ENCODE measurements around the gene MLX. TPM values are rescaled to one million over a fixed set of nuclear protein-coding genes. Genes with fewer than 3 reads are reported as not detected.

The MLX gene
- total RNA-seq, 1 donor from 2014 or later: 54.8 TPM

DNA sequence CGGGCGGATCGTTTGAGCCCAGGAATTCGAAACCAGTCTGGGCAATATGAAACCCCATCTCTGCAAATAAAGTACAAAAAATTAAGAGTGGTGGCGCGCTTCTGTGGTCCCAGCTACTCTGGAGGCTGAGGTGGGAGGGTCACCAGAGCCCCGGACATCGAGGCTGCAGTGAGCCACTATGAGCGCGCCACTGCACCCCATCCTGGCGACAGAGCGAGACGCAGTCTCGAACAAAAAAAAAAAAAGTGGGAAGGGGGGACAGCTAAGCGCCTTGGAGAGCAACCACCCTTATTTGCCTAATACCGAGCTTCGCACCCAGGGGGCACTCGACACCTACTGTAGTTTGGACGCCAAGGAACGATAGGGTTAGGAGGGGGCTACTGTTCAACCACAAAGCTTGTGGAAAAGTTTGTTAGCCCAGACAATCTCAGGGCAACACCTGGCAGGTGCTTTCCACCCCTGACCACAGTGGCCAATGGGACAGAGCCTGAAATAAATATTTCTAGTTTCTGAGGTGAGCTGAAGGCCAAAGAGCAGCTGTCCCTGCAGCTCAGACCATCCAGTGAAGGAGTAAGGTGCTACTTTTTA lies 11.5 kb downstream of the MLX start:
- Mint-ChIP-seq H3K27me3 (ENCODE audit: low read depth) (no peaks in the 10 kb centered on the region), H3K4me1 (ENCODE audit: low read depth) (peaks cover 18% of the 10 kb centered on the region), H3K27ac (peak overlapping the region; percentile 96), H3K4me3 (ENCODE audit: low read depth) (peak overlapping the region; percentile 97), H3K36me3 (ENCODE audit: low read depth) (peaks cover 55% of the 10 kb centered on the region), H3K9me3 (no peaks in the 10 kb centered on the region)
- intact Hi-C loops (cut with micrococcal nuclease): loop anchor here (1.0 to 10.0 kb wide), 4 partner anchors 31 to 416 kb away; partner anchors contain the start of genes PLEKHH3, RAMP2, RETREG3 and RPL27
- DNase-seq (ENCODE audit: low spot score): peak; percentile 62

DNA sequence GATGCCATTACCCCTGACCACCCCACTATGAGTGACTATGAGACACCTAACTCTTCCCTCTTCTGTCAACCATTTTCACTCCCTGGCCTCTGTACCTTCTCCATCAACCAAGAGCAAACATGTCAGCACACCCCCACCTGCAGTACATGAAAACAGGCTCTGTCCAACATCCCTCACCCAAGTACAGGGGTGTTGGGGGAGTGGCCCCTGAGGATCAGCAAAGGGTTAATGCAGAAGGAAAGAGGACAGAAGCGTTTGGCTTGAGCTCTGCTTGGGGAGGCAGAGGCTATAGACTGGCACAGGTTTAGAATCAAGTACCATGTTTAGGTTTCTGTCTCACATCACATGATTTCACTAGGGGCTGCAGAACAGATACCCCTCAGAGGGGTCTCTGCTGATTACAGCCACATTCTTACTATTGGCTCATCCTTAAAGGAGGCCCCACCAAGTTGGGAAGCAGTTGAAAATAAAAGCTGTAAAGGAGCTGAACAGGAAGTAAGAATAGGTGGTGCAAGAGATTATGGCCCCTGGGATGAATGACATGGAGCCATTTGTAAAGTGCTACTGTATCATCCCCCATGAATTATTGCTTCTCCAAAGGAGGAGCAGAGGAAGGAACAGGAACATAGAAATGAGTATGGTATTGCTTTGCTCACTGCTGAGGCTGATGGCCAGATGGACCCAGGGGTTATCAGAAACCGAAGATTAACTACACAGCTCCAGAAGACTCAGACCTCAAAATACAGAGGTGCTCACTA lies 13.1 kb downstream of the MLX start:
- Mint-ChIP-seq H3K36me3 (ENCODE audit: low read depth) (peaks cover 53% of the 10 kb centered on the region), H3K9me3 (no peaks in the 10 kb centered on the region), H3K4me1 (ENCODE audit: low read depth) (peaks cover 18% of the 10 kb centered on the region), H3K4me3 (ENCODE audit: low read depth) (peak overlapping the region; percentile 4), H3K27ac (no peak overlapping the region), H3K27me3 (ENCODE audit: low read depth) (no peaks in the 10 kb centered on the region)
- intact Hi-C loops (cut with micrococcal nuclease): loop anchor here (5.0 to 10.0 kb wide), 3 partner anchors 97 to 415 kb away; partner anchors contain the start of genes PLEKHH3, RAMP2 and RPL27
- DNase-seq (ENCODE audit: low spot score): no peak

DNA sequence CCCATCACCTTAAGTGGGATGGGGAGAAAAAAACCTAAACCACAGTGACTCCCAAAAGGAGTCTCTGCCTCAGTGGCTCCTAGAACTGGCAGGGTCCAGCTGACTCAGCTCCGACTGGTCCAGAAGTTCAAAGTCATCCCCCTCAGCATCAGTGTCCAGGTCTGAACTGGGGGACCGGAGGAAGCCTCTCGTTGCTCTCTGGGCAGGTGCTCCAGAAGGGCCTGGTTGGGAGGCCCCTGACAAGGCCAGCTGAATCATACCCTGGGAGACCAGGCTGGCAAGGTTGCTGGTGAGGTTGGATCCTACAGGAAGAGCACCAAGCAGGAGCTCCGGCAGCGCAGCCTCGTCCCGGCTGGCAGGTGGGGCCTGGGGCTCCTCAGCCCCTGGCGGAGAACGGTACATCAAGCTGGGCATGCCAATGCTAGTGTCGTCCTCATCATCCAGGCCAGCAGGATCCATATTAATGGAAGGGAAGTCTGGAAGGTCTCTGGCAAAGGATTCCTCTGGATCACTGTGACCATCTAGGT lies 14.9 kb downstream of the MLX start:
- Mint-ChIP-seq H3K27ac (no peak overlapping the region), H3K4me3 (ENCODE audit: low read depth) (no peak overlapping the region), H3K36me3 (ENCODE audit: low read depth) (peaks cover 50% of the 10 kb centered on the region), H3K4me1 (ENCODE audit: low read depth) (peaks cover 6% of the 10 kb centered on the region), H3K9me3 (no peaks in the 10 kb centered on the region), H3K27me3 (ENCODE audit: low read depth) (no peaks in the 10 kb centered on the region)
- intact Hi-C loops (cut with micrococcal nuclease): no loop called here
- DNase-seq (ENCODE audit: low spot score): no peak

DNA sequence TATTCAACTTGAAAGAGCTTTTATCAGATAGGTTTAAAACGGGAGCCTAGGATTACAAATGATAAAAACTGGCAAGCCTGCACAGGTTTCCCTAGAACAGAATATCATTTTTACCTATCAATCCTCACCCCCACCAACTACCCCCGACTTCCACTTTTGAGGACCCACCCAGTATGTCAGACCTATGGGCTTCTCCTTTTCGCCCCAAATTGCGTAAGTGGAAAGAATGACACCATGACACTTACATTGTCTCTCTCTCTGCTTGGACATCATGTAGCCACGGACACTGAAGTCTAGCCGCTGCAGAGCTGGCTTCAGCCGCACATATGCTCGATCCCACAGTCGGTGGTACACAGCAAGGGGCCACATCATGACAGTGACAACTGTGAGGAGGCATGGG lies 18.0 kb downstream of the MLX start:
- no peak for DNase-seq (ENCODE audit: low spot score)
- H3K4me1 Mint-ChIP-seq (ENCODE audit: low read depth): no peaks in the 10 kb centered on the region
- peaks cover 45% of the 10 kb centered on the region for H3K36me3 Mint-ChIP-seq (ENCODE audit: low read depth)
- no peaks in the 10 kb centered on the region for H3K9me3 Mint-ChIP-seq
- H3K27me3 Mint-ChIP-seq (ENCODE audit: low read depth): no peaks in the 10 kb centered on the region
- intact Hi-C loops (cut with micrococcal nuclease): no loop called here
- H3K4me3 Mint-ChIP-seq (ENCODE audit: low read depth): no peak overlapping the region
- H3K27ac Mint-ChIP-seq: no peak overlapping the region

DNA sequence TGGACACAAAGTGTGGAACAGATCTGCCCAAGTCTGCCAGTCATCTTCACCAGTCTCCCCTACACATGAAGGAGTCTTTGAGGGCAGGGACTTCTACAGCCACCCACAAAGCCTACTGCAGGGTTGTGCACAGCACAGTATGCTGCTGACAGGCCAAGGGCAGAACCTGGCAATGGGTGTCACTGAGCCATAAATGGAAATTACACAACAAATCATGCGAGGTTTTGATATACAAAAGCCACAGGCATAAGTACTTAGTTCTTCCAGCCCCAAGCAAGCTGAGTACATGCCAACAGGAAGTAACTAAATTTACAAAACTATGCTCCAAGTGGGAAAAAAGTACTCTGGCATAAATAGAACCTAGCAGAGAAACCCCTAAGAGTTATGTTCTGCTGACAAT lies 18.5 kb downstream of the MLX start:
- no peak overlapping the region for H3K4me3 Mint-ChIP-seq (ENCODE audit: low read depth)
- intact Hi-C loops (cut with micrococcal nuclease): no loop called here
- H3K27ac Mint-ChIP-seq: no peak overlapping the region
- peaks cover 49% of the 10 kb centered on the region for H3K36me3 Mint-ChIP-seq (ENCODE audit: low read depth)
- H3K4me1 Mint-ChIP-seq (ENCODE audit: low read depth): no peaks in the 10 kb centered on the region
- H3K9me3 Mint-ChIP-seq: no peaks in the 10 kb centered on the region
- H3K27me3 Mint-ChIP-seq (ENCODE audit: low read depth): no peaks in the 10 kb centered on the region
- no peak for DNase-seq (ENCODE audit: low spot score)

DNA sequence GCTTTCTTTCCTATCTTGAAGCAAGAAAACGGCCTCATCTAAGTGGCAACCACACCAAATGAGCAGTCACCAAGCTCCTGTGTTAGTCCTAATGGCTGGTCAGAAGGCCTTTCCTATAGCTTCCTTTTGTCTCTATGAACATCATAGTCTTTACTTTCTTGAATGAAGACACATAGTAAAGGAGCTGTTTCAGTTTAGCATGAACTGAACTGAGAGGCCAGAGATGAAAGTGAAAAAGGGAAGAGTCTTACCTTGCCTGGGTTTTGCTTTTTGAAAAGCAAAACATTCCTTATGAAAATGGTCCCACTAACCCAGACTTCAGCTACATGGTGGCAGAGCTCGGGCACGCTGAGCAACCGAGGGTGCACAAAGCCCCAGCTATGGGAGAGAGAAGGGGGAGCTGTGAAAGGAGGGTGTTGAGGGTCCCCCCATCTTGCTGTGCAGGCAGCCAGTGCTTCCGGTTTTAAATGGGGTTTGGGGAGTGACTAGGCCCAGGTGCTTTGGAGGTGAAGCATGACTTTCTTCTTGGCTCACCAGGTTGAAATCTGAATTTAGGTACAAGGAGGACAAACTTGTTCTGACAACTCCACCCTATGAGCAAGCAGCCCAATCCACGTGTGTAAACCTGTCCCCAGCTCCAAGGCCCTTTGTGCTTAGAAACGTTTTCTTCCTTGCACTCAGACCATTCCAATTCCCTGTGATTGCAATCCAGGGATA lies 19.8 kb downstream of the MLX start:
- Mint-ChIP-seq H3K4me1 (ENCODE audit: low read depth) (no peaks in the 10 kb centered on the region), H3K36me3 (ENCODE audit: low read depth) (peaks cover 54% of the 10 kb centered on the region), H3K9me3 (no peaks in the 10 kb centered on the region), H3K27me3 (ENCODE audit: low read depth) (no peaks in the 10 kb centered on the region), H3K4me3 (ENCODE audit: low read depth) (no peak overlapping the region), H3K27ac (no peak overlapping the region)
- no peak for DNase-seq (ENCODE audit: low spot score)
- intact Hi-C loops (cut with micrococcal nuclease): no loop called here

DNA sequence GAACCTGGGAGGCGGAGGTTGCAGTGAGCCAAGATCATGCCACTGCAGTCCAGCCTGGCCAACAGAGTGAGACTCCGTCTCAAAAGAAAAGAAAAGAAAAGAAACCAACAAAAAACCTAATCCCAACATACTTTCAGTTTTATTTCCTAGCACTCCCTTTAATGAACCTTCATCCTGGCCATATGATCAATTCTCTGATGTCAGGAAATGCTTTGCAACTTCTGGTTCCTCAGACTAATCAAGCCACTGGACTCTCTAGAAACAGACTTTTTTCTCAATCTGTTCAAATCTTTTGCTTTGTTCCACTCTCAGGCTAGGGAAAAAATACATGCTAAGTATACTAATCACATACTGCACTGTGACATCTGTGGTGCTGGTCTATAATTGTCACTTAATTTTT lies 24.0 kb downstream of the MLX start:
- Mint-ChIP-seq H3K27me3 (ENCODE audit: low read depth) (no peaks in the 10 kb centered on the region), H3K36me3 (ENCODE audit: low read depth) (peaks cover 37% of the 10 kb centered on the region), H3K27ac (no peak overlapping the region), H3K4me3 (ENCODE audit: low read depth) (no peak overlapping the region), H3K9me3 (no peaks in the 10 kb centered on the region), H3K4me1 (ENCODE audit: low read depth) (no peaks in the 10 kb centered on the region)
- DNase-seq (ENCODE audit: low spot score): no peak
- intact Hi-C loops (cut with micrococcal nuclease): no loop called here

DNA sequence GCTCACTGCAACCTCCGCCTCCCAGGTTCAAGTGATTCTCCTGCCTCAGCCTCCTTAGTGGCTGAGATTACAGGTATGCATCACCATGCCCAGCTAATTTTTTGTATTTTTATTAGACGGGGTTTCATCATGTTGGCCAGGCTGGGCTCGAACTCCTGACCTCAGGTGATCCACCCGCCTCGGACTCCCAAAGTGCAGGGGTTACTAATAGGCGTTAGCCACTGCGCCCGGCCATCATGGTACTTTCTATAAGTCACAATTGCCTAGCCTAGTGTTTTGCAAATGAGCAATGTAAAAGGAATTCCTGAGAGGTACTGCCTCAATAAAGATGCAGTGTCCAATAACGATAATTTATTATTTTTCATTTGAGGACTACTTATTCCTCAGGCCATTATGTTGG lies 24.5 kb downstream of the MLX start:
- no peak for DNase-seq (ENCODE audit: low spot score)
- Mint-ChIP-seq H3K4me3 (ENCODE audit: low read depth) (no peak overlapping the region), H3K27me3 (ENCODE audit: low read depth) (no peaks in the 10 kb centered on the region), H3K27ac (no peak overlapping the region), H3K4me1 (ENCODE audit: low read depth) (no peaks in the 10 kb centered on the region), H3K9me3 (no peaks in the 10 kb centered on the region), H3K36me3 (ENCODE audit: low read depth) (peaks cover 36% of the 10 kb centered on the region)
- intact Hi-C loops (cut with micrococcal nuclease): no loop called here

DNA sequence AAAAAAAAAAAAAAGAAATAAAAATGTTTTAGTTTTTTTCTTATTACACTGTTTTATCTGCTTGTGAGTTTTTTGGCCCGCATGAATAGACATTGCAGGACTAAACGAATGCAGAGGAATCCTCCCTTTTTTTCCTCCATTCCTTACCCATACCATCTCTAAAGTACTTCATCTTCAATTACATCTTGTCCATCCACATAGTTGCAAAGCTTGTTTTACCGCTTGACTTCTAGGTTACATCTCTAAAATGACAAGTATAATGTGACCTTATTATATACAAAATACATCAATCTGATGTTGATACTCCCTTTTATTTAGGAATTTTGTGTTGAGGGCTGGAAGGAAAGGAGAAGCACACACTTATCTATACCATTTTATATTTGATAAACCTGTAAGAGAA lies 29.5 kb downstream of the MLX start:
- H3K9me3 Mint-ChIP-seq: no peaks in the 10 kb centered on the region
- no peak for DNase-seq (ENCODE audit: low spot score)
- H3K27me3 Mint-ChIP-seq (ENCODE audit: low read depth): no peaks in the 10 kb centered on the region
- H3K4me1 Mint-ChIP-seq (ENCODE audit: low read depth): peaks cover 8% of the 10 kb centered on the region
- H3K36me3 Mint-ChIP-seq (ENCODE audit: low read depth): peaks cover 16% of the 10 kb centered on the region
- H3K27ac Mint-ChIP-seq: no peak overlapping the region
- intact Hi-C loops (cut with micrococcal nuclease): no loop called here
- no peak overlapping the region for H3K4me3 Mint-ChIP-seq (ENCODE audit: low read depth)

DNA sequence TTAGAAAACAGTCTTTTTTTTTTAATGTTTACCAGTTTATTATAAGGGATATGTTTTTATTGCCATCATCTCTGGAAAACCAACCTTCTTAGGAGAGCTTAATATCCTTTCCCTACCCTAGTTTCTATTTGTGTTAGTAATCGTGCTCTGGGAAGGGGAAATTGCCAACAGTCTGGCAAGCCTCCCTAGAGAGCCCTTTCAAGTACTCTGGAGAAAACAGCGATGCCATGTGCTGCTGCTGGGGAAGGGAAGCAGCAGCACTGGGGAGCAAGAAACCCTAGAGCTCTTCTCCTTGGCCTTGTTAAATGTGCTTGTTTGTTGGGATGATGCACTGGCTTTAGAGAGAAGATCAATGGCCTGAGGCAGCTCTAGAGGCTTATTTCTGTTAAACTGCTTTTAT lies 32.0 kb downstream of the MLX start:
- Mint-ChIP-seq H3K27me3 (ENCODE audit: low read depth) (no peaks in the 10 kb centered on the region), H3K4me1 (ENCODE audit: low read depth) (peaks cover 9% of the 10 kb centered on the region), H3K4me3 (ENCODE audit: low read depth) (no peak overlapping the region), H3K9me3 (no peaks in the 10 kb centered on the region), H3K27ac (no peak overlapping the region), H3K36me3 (ENCODE audit: low read depth) (peaks cover 15% of the 10 kb centered on the region)
- DNase-seq (ENCODE audit: low spot score): no peak
- intact Hi-C loops (cut with micrococcal nuclease): no loop called here

DNA sequence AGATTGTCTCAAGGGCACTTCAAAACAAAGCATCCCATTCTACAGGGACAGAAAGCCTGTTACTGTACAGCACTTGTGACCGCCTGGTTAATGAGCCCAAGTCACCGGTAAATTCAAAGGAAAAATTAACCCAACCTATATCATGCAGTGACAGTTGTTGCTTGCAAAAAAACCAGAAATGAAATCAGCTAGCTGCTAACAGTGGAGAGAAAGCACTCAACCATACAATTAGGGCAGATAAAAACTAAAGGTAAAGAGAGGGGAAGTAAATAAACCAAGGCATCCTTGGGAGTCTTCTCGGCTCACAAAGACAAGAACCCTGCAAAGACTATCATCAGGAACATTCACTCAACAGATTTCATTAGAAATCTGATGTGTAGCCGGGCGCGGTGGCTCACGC lies 36.4 kb downstream of the MLX start:
- H3K4me1 Mint-ChIP-seq (ENCODE audit: low read depth): peaks cover 24% of the 10 kb centered on the region
- DNase-seq (ENCODE audit: low spot score): no peak
- H3K4me3 Mint-ChIP-seq (ENCODE audit: low read depth): no peak overlapping the region
- intact Hi-C loops (cut with micrococcal nuclease): no loop called here
- H3K27ac Mint-ChIP-seq: no peak overlapping the region
- peaks cover 27% of the 10 kb centered on the region for H3K36me3 Mint-ChIP-seq (ENCODE audit: low read depth)
- no peaks in the 10 kb centered on the region for H3K27me3 Mint-ChIP-seq (ENCODE audit: low read depth)
- no peaks in the 10 kb centered on the region for H3K9me3 Mint-ChIP-seq

DNA sequence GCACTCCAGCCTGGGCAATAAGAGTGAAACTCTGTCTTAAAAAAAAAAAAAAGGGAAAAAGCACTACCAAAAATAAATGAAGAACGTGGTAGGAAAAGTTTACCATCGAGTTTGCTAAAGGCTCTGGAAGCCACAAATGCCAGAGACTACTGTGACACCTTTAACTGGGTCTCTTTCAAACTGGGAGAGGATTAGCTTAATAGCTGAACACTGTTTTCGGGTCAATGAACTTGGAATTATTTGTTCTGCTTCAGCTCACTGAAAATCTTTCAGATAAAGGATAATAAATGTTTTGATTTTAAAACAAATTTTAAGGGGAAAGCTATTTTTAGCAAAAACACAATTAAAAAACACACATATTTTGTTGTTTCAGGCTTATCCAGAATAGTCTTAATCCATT lies 40.9 kb downstream of the MLX start:
- peak overlapping the region; percentile 98 for H3K4me3 Mint-ChIP-seq (ENCODE audit: low read depth)
- peaks cover 38% of the 10 kb centered on the region for H3K36me3 Mint-ChIP-seq (ENCODE audit: low read depth)
- H3K27ac Mint-ChIP-seq: no peak overlapping the region
- peaks cover 21% of the 10 kb centered on the region for H3K4me1 Mint-ChIP-seq (ENCODE audit: low read depth)
- no peak for DNase-seq (ENCODE audit: low spot score)
- H3K9me3 Mint-ChIP-seq: no peaks in the 10 kb centered on the region
- no peaks in the 10 kb centered on the region for H3K27me3 Mint-ChIP-seq (ENCODE audit: low read depth)
- intact Hi-C loops (cut with micrococcal nuclease): loop anchor here (2.0 kb wide), 1 partner anchor 45 kb away; the partner anchor contains the start of gene COASY

Measured in activated T-helper 2 cell treated with anti-CD3 and anti-CD28 coated beads, Interferon-gamma antibody, Interleukin-2, Interleukin-4, amounts not matched to agents 10 μg/mL and 5 μg/mL and 100 μg/mL, durations not matched to agents 14 hours and 24 hours and 36 hours (primary cell).